Dendritic cell treated with granulocyte-macrophage colony-stimulating factor and Interleukin-4, amounts not matched to agents 40 ng/mL and 50 ng/mL, for 4 days (primary cell): ENCODE results near the gene CLCNKA.

Experiments used
- H3K27ac Mint-ChIP-seq: one replicate; pipeline ENCODE4 v1.8.0; 2022; ENCODE audit warnings: mild to moderate bottlenecking, mixed read lengths
- H3K27me3 Mint-ChIP-seq: one replicate; pipeline ENCODE4 v1.8.0; 2022; ENCODE audit warnings: mild to moderate bottlenecking, mixed read lengths
- H3K36me3 Mint-ChIP-seq: one replicate; pipeline ENCODE4 v1.8.0; 2022; ENCODE audit warnings: low read depth, mixed read lengths
- H3K4me1 Mint-ChIP-seq: one replicate; pipeline ENCODE4 v1.8.0; 2022; ENCODE audit warnings: low read depth, mixed read lengths
- H3K4me3 Mint-ChIP-seq: one replicate; pipeline ENCODE4 v1.8.0; 2022; ENCODE audit warnings: mild to moderate bottlenecking, moderate library complexity, mixed read lengths
- H3K9me3 Mint-ChIP-seq: one replicate; pipeline ENCODE4 v1.8.0; 2022; ENCODE audit warnings: mixed read lengths
- intact Hi-C: fragments of 100-400 bp; cut with micrococcal nuclease; formaldehyde crosslinking; loops from one replicate; pipeline ENCODE4 v1.15.0; 2022

CLCNKA gene

DNA sequence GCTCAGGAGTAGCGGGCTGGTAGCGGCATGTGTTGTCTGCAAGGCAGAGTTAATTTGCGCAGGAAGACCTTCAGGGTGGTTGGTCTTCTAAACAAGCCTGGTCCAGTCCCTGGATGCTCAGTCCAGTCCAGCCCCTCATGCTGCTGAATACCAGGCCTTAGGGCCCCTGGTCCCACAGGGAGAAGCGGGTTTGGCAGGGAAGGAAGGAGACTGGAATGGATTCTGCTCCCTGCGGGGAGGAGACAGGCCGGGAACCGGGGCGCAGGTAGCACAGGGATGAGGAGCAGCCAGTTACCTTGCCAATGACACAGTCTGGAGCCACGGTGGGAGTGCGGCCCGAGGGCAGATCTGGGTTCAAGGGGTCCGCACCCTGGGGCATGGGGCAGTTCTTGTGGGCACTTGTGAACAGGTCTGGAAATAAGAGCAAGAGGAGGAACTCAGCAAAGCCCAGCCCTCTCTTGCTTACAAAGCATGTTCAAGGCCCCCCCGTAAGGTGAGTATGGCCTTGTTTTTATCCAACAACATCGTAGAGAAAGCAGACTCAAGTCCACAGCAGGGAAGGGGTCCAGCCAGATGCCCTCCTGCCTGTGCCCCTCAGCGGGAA, 41.5 kb downstream of the CLCNKA start:
- H3K36me3 Mint-ChIP-seq = no peaks in the 10 kb centered on the region
- intact Hi-C loops = no loop called here
- no peak overlapping the region for H3K27ac Mint-ChIP-seq
- no peak overlapping the region for H3K4me3 Mint-ChIP-seq
- H3K4me1 Mint-ChIP-seq = peaks cover 9% of the 10 kb centered on the region
- no peaks in the 10 kb centered on the region for H3K9me3 Mint-ChIP-seq
- peaks cover 38% of the 10 kb centered on the region for H3K27me3 Mint-ChIP-seq

DNA sequence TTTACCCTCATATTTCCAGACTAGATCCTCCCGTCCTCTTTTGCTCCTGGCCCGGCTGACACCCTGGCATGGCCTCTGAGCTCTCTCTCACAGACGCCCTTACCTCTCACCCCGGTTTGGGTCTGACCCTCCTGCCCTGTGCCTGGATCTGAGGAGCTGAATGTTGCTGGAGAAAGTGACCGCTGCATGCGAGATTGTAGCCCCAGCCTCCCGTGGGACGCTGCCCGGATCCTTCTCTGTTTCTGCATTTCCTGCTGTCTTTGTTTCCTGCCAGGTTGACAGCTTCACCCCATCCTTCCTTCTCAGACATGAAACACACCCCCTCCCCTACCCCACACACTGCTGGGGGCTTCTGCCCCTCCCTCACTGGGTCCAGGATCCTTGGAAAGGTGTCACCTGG, 42.1 kb downstream of the CLCNKA start:
- Mint-ChIP-seq H3K9me3 (no peaks in the 10 kb centered on the region), H3K4me1 (peaks cover 9% of the 10 kb centered on the region), H3K4me3 (no peak overlapping the region), H3K27me3 (peaks cover 40% of the 10 kb centered on the region), H3K36me3 (no peaks in the 10 kb centered on the region), H3K27ac (no peak overlapping the region)
- intact Hi-C loops = no loop called here

DNA sequence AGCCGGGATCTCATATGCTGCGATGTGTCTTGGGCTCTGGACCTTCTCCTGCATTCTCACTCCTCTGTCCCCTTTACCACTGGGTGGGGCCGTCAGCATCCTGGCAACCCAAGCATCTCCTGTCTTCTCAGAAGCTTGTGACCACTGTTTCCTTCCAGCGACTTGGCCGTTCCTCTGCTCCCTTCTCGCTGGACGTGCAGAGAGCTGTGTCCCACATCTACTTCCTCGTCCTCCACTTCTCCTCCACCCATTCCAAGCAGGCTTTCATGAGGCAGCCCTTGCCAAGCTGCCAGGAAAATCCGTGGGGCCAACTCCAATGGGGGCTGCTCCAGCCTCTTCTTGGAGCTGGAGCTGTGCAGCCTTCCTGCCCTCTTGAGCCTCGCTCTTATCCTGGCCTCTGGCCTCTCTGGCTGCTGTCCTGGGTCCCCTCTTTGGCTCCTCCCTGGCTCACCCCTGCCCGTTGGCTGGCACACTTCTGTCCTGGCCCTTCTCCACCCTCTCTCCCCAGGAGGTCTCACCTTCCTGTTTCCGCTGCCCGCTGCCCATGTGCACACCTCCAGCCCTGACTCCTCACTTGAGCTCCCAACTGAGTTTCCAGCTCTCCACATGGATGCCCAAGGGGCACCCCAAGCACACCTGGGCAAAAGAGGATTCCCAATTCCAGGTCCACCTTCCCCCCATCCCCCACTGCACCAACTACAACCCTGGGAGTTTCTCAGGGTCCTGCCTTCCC, 42.9 kb downstream of the CLCNKA start:
- H3K27ac Mint-ChIP-seq = no peak overlapping the region
- H3K9me3 Mint-ChIP-seq = no peaks in the 10 kb centered on the region
- H3K4me3 Mint-ChIP-seq = no peak overlapping the region
- H3K27me3 Mint-ChIP-seq = peaks cover 40% of the 10 kb centered on the region
- intact Hi-C loops = no loop called here
- peaks cover 9% of the 10 kb centered on the region for H3K4me1 Mint-ChIP-seq
- H3K36me3 Mint-ChIP-seq = no peaks in the 10 kb centered on the region

DNA sequence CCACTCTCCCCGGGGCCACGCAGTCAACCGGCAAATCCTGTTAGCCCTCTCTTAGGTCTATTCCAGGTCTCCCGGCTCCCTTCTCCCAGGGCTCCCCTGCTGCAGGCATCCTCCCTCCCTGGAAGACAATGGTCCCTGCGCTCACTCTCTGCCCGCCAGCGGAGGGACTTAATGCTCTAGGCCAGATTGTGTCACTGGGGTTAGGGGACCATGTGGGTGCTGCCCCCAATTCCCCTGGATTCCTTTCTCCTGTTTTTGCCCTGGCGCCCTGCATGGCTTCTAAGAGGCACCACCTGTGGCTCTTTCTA, 43.4 kb downstream of the CLCNKA start:
- H3K27me3 Mint-ChIP-seq = peaks cover 40% of the 10 kb centered on the region
- peaks cover 9% of the 10 kb centered on the region for H3K4me1 Mint-ChIP-seq
- no peak overlapping the region for H3K27ac Mint-ChIP-seq
- no peaks in the 10 kb centered on the region for H3K9me3 Mint-ChIP-seq
- no peak overlapping the region for H3K4me3 Mint-ChIP-seq
- intact Hi-C loops = no loop called here
- no peaks in the 10 kb centered on the region for H3K36me3 Mint-ChIP-seq

DNA sequence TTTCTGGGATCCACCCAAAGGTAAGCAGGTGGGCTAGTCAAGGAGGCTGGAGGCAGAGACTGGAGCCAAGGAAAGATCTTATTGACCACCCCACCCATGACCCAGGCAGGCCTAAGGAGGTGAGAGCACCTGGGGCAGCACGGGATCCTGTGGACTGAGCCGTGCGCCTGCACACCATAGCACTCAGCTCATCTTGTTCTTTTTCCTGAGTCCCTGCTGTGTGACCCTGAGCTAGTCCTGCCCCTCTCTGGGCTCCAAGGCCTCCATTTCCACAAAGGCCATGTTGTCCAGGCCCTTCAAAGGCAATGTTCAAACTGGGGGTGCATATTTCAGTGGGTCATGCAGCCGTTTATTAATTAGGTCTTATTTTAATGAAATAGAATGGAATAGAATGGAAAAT, 44.4 kb downstream of the CLCNKA start:
- peaks cover 43% of the 10 kb centered on the region for H3K27me3 Mint-ChIP-seq
- H3K36me3 Mint-ChIP-seq = no peaks in the 10 kb centered on the region
- peaks cover 9% of the 10 kb centered on the region for H3K4me1 Mint-ChIP-seq
- no peaks in the 10 kb centered on the region for H3K9me3 Mint-ChIP-seq
- H3K4me3 Mint-ChIP-seq = no peak overlapping the region
- intact Hi-C loops = no loop called here
- H3K27ac Mint-ChIP-seq = no peak overlapping the region

DNA sequence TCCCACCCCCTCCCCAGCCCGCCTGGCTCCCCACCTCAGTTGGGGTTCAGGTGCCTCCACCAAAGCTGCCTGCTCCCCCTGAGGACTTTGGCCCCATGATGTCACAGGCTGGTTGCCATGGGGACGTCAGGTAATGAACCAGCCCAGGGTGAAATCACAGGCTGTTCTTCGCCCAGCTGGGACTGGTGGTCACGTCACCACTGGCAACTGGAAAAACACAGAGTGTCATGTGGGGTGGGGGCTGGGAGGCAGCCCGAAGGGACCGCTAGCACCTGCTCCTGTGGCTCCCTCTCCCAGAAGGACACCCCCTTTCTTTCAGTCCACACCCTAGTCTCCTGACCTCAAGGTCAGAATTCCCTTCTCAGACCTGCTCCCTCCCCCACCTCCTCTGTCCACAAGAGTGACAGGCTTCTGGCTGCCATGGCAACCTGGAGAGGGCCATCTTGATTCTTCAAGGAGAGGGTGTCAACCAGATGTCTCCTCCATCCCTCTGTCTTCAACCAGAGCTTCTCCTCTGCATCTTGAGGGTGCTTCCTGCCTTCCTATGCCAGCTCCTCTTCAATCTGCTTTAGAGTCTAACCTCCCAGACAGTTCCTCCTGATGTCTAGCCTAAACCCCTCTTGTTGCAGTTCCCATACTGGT, 45.4 kb downstream of the CLCNKA start:
- intact Hi-C loops = no loop called here
- Mint-ChIP-seq H3K27me3 (peaks cover 53% of the 10 kb centered on the region), H3K36me3 (no peaks in the 10 kb centered on the region), H3K4me1 (peaks cover 9% of the 10 kb centered on the region), H3K9me3 (no peaks in the 10 kb centered on the region), H3K27ac (no peak overlapping the region), H3K4me3 (no peak overlapping the region)

DNA sequence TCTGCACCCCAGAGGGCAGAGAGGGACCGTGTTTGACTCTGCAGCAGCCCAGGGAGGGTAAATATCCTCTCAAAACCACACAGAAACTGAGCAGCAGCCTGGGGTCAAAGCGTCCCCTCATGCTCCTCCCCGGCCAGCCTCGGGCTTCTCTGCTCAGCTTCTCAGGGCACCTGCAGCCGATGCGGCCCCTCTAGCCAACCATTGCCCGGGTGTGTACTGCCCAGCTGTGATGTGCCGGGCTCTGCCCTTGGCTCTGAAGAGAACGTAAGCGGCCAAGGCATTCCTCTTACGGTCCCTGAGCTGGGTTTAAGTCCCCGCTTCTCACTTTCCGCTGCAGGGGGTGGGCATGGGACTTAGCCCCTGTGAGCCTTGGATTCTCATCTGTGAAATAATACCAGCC, 46.1 kb downstream of the CLCNKA start:
- H3K27ac Mint-ChIP-seq = no peak overlapping the region

DNA sequence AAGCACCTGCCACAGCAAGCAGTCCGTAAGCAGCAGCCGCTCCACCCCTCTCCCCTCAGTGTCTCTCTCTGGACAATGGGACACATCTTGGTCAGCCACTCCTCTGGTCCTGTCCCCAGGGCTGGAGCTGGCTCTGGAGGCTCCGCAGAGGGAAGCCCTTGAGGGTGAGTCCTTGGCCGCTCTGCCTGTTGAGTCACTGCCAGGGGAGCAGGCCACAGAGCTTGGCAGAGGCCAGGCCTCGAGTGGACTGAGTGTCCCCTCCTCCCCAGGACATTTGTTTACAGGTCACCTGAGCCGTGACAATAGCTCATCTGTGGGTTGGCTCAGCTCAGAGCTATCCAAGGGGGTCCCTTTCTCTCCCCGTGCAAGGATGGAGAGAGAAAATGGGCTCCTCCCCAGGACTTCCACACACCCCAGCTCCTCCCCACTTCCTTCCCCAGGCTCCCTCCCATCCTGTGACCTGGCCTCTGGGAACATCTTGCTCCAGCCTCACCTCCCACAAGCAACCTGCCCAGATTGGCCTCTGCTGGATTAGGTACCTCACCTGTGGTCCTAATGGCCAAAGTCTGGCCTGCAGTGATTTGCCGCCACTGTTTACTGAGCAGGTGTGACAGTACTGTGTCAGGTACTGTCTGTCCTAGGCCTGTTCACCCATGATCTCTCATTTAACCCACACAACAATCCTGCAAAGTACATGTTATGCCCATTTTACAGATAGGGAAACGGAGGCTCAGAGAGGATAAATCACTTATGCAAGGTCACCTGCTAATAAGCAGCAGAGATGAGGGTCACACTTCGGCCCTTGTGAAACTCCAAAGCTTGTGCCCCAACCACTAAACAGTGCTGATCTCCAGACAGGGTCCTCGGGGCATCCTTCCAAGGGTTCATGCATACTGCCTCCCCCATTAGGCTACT, 46.8 kb downstream of the CLCNKA start:
- no peaks in the 10 kb centered on the region for H3K36me3 Mint-ChIP-seq
- peaks cover 57% of the 10 kb centered on the region for H3K27me3 Mint-ChIP-seq
- no peak overlapping the region for H3K4me3 Mint-ChIP-seq
- intact Hi-C loops = no loop called here
- peaks cover 9% of the 10 kb centered on the region for H3K4me1 Mint-ChIP-seq
- H3K9me3 Mint-ChIP-seq = no peaks in the 10 kb centered on the region
- H3K27ac Mint-ChIP-seq = no peak overlapping the region

More for the DNA sequence above, 46.1 kb downstream of the CLCNKA start:
- intact Hi-C loops = no loop called here
- Mint-ChIP-seq H3K9me3 (no peaks in the 10 kb centered on the region), H3K36me3 (no peaks in the 10 kb centered on the region), H3K4me3 (no peak overlapping the region), H3K27me3 (peaks cover 58% of the 10 kb centered on the region), H3K4me1 (peaks cover 9% of the 10 kb centered on the region)

DNA sequence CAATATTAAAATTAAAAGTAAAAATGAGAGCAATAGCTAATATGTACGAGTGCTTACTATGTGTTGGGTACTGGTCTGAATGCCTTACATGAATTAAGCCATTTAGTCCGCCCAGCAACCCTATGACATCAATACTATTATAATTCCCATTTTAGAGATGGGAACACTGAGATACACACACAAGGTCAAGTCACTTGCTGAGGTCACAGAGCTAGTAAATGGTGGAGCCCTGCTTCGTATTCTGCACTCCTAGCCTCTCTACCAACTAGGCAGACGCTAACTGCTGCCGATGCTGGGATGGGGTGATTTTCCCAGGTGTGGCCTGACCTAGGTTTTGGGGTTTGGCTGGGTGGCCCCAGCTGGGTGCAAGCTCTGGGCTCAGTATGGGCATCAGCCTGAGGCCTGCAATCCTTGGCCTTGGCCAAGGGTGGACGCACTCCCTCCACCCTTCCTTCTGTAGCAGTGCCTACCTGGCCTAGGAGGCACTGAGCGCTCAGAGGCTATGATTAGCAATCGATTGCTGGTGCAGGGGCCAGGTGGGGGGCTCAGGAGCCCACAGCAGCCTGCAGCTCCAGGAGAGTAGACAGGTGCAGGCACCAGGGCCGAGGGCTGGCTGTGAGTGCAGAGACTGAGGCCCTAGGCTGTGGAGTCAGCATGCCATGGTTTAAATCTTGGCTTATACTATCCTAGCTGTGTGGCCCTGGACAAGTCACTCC, 49.0 kb downstream of the CLCNKA start:
- no peak overlapping the region for H3K27ac Mint-ChIP-seq
- H3K36me3 Mint-ChIP-seq = no peaks in the 10 kb centered on the region
- peaks cover 54% of the 10 kb centered on the region for H3K27me3 Mint-ChIP-seq
- peaks cover 5% of the 10 kb centered on the region for H3K4me1 Mint-ChIP-seq
- no peaks in the 10 kb centered on the region for H3K9me3 Mint-ChIP-seq
- H3K4me3 Mint-ChIP-seq = no peak overlapping the region
- intact Hi-C loops = no loop called here

DNA sequence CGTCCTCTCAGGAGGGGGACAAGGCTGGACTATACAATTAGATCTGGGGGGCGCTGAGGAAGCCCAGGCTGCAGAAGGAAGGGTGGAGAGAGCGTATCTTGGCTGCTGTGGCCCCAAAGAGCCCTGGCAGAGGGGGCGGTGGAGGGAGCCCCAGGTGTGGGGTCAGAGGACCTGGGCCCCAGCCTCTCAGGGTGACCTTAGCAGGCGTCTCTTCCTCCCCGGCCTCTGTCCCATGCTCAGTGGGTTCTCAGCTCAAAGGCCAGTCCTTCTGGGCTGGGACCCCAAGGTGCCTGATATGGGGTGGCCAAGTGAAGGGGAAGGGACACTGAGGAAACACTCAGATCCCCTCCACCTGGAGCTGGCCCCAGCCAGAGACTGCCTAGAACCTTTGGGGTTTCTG, 49.8 kb downstream of the CLCNKA start:
- Mint-ChIP-seq H3K27me3 (peaks cover 54% of the 10 kb centered on the region), H3K27ac (no peak overlapping the region), H3K9me3 (no peaks in the 10 kb centered on the region), H3K36me3 (no peaks in the 10 kb centered on the region), H3K4me1 (peaks cover 5% of the 10 kb centered on the region), H3K4me3 (no peak overlapping the region)
- intact Hi-C loops = no loop called here

DNA sequence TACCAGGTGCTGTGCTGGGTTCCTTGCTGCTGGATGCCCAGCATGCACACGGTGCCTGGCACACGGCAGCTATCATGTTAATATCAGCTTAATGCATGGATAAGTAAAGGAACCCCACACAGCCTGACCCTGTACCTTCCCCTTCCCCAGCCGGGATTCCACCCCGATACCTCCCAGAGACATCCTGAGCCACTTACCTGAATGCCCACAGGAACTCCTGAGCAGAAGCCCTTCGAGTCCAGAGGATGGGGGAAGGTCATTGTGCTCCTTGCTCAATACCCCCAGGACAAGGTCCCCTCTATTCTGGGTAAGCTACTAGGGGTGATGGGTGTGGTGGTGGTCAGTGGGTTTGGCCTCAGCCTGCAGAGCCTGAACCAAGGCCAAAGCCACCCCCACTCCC, 50.3 kb downstream of the CLCNKA start:
- H3K4me1 Mint-ChIP-seq = peaks cover 5% of the 10 kb centered on the region

DNA sequence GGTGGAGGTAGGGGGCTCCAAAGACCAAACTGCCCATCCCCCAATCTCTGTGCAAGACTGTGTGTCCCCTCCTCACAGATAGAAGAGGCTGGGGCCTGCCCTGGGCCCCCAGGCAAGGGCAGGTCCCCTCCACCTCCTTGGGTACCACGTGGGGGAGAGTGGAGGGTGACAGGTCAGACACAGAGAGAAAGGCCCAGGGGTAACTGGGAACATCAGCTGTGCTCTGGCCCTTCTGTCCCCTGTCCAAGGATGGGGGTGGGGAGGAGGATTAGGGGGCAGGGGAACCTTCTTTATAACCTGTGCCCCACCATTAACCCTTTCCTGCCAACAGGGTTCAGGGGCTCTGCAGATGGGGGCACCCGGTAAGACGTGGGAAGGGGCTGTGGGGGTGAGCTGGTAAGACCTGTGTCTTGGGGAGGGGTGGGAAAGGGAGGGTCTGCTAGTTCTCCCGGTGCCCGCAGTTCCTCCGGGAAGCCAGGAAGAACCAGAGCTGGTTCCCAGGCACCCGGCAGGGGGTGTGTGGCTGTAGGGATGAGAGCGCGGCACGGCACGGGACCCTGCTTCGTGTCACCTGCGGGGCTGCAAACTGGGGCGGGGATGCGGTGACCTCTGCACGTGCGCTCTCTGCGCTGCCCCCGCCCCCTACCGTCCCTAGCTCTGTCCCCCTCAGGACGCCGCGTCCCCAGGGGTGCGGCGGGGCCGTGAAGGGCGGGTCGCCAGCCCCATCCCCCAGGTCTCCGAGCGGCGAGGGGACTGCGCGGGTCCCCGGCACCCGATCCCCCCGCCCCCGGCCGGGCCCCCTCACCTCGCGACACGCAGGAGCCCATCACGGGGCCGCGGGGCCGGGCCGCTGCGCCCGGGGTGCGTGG, 51.0 kb downstream of the CLCNKA start:
- Mint-ChIP-seq H3K27me3 (peaks cover 55% of the 10 kb centered on the region), H3K36me3 (no peaks in the 10 kb centered on the region), H3K27ac (no peak overlapping the region), H3K9me3 (no peaks in the 10 kb centered on the region), H3K4me3 (no peak overlapping the region), H3K4me1 (peaks cover 5% of the 10 kb centered on the region)
- intact Hi-C loops = no loop called here

More for the DNA sequence above, 50.3 kb downstream of the CLCNKA start:
- peaks cover 55% of the 10 kb centered on the region for H3K27me3 Mint-ChIP-seq
- no peaks in the 10 kb centered on the region for H3K9me3 Mint-ChIP-seq
- H3K27ac Mint-ChIP-seq = no peak overlapping the region
- H3K4me3 Mint-ChIP-seq = no peak overlapping the region
- intact Hi-C loops = no loop called here
- H3K36me3 Mint-ChIP-seq = no peaks in the 10 kb centered on the region
